Activated B cell treated with CpG ODN at 0.5 μM for 24 hours (primary cell): ENCODE measurements around the gene PDS5B. TPM values are rescaled to one million over a fixed set of nuclear protein-coding genes. Genes with fewer than 3 reads are reported as not detected.

ENCODE experiments used
- ATAC-seq: fragments of 200-7000 bp; cut with Tn5 transposase; one replicate; pipeline ENCODE4 v1.10.0; 2021; ENCODE audit warnings: low read depth, mild to moderate bottlenecking, moderate library complexity
- CTCF ChIA-PET: fragments of 350-600 bp; sonication (Branson Sonifier 250); formaldehyde crosslinking; loops from one replicate; lab custom pipeline; 2021; ENCODE audit warnings: antibody characterized with exemption; lab: Charles Lee
- POLR2A ChIA-PET: fragments of 350-600 bp; sonication (Branson Sonifier 250); formaldehyde crosslinking; loops from one replicate; lab custom pipeline; 2021; ENCODE audit warnings: antibody characterized with exemption; lab: Charles Lee
- DNase-seq: peaks from one replicate; pipeline ENCODE4 v3.0.0; 2022
- H3K27ac Mint-ChIP-seq: one replicate; pipeline ENCODE4 v1.8.0; 2020; ENCODE audit warnings: mixed read lengths
- H3K27me3 Mint-ChIP-seq: one replicate; pipeline ENCODE4 v1.8.0; 2021; ENCODE audit warnings: mixed read lengths
- H3K36me3 Mint-ChIP-seq: one replicate; pipeline ENCODE4 v1.8.0; 2021; ENCODE audit warnings: low read depth, mixed read lengths
- H3K4me1 Mint-ChIP-seq: one replicate; pipeline ENCODE4 v1.8.0; 2021; ENCODE audit warnings: mixed read lengths
- H3K4me3 Mint-ChIP-seq: one replicate; pipeline ENCODE4 v1.8.0; 2020; ENCODE audit warnings: mild to moderate bottlenecking, mixed read lengths
- H3K9me3 Mint-ChIP-seq: one replicate; pipeline ENCODE4 v1.8.0; 2020; ENCODE audit warnings: mixed read lengths
- intact Hi-C: fragments of 100-400 bp; cut with micrococcal nuclease; formaldehyde crosslinking; loops from one replicate; pipeline ENCODE4 v1.15.1; 2024
- total RNA-seq: library from RNA; stranded (reverse); gene quantifications from 2 replicates; pipeline ENCODE4 v1.2.3, GENCODE V29; 2022
- TF ChIP-seq, protein P1 (sequence below): fragments of 200-600 bp; IDR thresholded peaks from one replicate; pipeline ENCODE4 v1.8.0; 2022; ENCODE audit warnings: antibody characterized with exemption, mild to moderate bottlenecking

PDS5B gene
- total RNA-seq, 1 donor from 2014 or later = 47.2 TPM

- H3K27me3 Mint-ChIP-seq = no peaks in the 10 kb centered on the region
- H3K4me3 Mint-ChIP-seq = no peak overlapping the region
- CTCF ChIA-PET = interaction anchor here (1.9 to 4.1 kb wide), 2 partner anchors 16 to 81 kb away, joined by 6 to 18 read pairs; partner anchors contain the start of gene PDS5B
- POLR2A ChIA-PET = no interaction called here
- intact Hi-C loops = loop anchor here (10.0 kb wide), 1 partner anchor 142 kb away; no protein-coding TSS in a partner anchor
- no peak for DNase-seq
- peaks cover 3% of the 10 kb centered on the region for H3K4me1 Mint-ChIP-seq
- ATAC-seq = no peak
- H3K9me3 Mint-ChIP-seq = no peaks in the 10 kb centered on the region
- no peak overlapping the region for H3K27ac Mint-ChIP-seq
- H3K36me3 Mint-ChIP-seq = peaks cover 27% of the 10 kb centered on the region
- TF ChIP-seq, protein P1, sequence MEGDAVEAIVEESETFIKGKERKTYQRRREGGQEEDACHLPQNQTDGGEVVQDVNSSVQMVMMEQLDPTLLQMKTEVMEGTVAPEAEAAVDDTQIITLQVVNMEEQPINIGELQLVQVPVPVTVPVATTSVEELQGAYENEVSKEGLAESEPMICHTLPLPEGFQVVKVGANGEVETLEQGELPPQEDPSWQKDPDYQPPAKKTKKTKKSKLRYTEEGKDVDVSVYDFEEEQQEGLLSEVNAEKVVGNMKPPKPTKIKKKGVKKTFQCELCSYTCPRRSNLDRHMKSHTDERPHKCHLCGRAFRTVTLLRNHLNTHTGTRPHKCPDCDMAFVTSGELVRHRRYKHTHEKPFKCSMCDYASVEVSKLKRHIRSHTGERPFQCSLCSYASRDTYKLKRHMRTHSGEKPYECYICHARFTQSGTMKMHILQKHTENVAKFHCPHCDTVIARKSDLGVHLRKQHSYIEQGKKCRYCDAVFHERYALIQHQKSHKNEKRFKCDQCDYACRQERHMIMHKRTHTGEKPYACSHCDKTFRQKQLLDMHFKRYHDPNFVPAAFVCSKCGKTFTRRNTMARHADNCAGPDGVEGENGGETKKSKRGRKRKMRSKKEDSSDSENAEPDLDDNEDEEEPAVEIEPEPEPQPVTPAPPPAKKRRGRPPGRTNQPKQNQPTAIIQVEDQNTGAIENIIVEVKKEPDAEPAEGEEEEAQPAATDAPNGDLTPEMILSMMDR = no peak
Measured at GRCh38 chr13:32666990-32667571, 80.8 kb downstream of the PDS5B start.

- Mint-ChIP-seq H3K9me3 (no peaks in the 10 kb centered on the region), H3K27me3 (no peaks in the 10 kb centered on the region), H3K27ac (no peak overlapping the region), H3K4me3 (no peak overlapping the region), H3K36me3 (peaks cover 38% of the 10 kb centered on the region), H3K4me1 (peaks cover 3% of the 10 kb centered on the region)
- CTCF ChIA-PET = interaction anchor here (0.6 to 3.0 kb wide), 17 partner anchors 8 to 774 kb away, joined by 3 to 22 read pairs (median 4); partner anchors contain the start of gene PDS5B
- TF ChIP-seq, protein P1 = no peak
- POLR2A ChIA-PET = interaction anchor here (1.8 kb wide), 1 partner anchor 83 kb away, joined by 8 read pairs; the partner anchor contains the start of gene PDS5B
- DNase-seq (no peak), ATAC-seq (no peak)
- intact Hi-C loops = loop anchor here (1.0 to 10.0 kb wide), 5 partner anchors 30 to 873 kb away; partner anchors contain the start of genes N4BP2L2 and PDS5B
Measured at GRCh38 chr13:32669030-32669646, 82.9 kb downstream of the PDS5B start.

- Mint-ChIP-seq H3K4me3 (no peak overlapping the region), H3K9me3 (no peaks in the 10 kb centered on the region), H3K4me1 (no peaks in the 10 kb centered on the region), H3K27ac (no peak overlapping the region), H3K36me3 (peaks cover 51% of the 10 kb centered on the region), H3K27me3 (no peaks in the 10 kb centered on the region)
- DNase-seq (no peak), ATAC-seq (no peak)
- ChIA-PET CTCF (interaction anchor here (0.6 to 1.2 kb wide), 3 partner anchors 32 to 89 kb away, joined by 3 to 7 read pairs (median 3); partner anchors contain the start of gene PDS5B), POLR2A (no interaction called here)
- intact Hi-C loops = no loop called here
- TF ChIP-seq, protein P1 = no peak
Measured at GRCh38 chr13:32674503-32674902, 88.3 kb downstream of the PDS5B start.

GRCh38 chr13:32676242-32676641, 90.0 kb downstream of the PDS5B start:
- ATAC-seq (no peak), DNase-seq (no peak)
- H3K4me3 Mint-ChIP-seq = no peak overlapping the region
- H3K4me1 Mint-ChIP-seq = no peaks in the 10 kb centered on the region
- H3K27ac Mint-ChIP-seq = no peak overlapping the region
- ChIA-PET CTCF (no interaction called here), POLR2A (no interaction called here)
- H3K36me3 Mint-ChIP-seq = peaks cover 66% of the 10 kb centered on the region
- TF ChIP-seq, protein P1 = no peak
- no peaks in the 10 kb centered on the region for H3K9me3 Mint-ChIP-seq
- intact Hi-C loops = no loop called here
- no peaks in the 10 kb centered on the region for H3K27me3 Mint-ChIP-seq

GRCh38 chr13:32682130-32682529, 95.9 kb downstream of the PDS5B start:
- DNase-seq (no peak), ATAC-seq (no peak)
- peaks cover 2% of the 10 kb centered on the region for H3K4me1 Mint-ChIP-seq
- H3K9me3 Mint-ChIP-seq = no peaks in the 10 kb centered on the region
- no peaks in the 10 kb centered on the region for H3K27me3 Mint-ChIP-seq
- H3K27ac Mint-ChIP-seq = no peak overlapping the region
- no peak overlapping the region for H3K4me3 Mint-ChIP-seq
- ChIA-PET CTCF (no interaction called here), POLR2A (no interaction called here)
- TF ChIP-seq, protein P1 = no peak
- intact Hi-C loops = no loop called here
- H3K36me3 Mint-ChIP-seq = peaks cover 66% of the 10 kb centered on the region
